Breast epithelium (tissue), 3 donors: ENCODE data around the gene TMEM161A.

Experiments
- POLR2A ChIP-seq: fragments of 450-650 bp; IDR thresholded peaks from one replicate; pipeline ENCODE4 v1.6.1; 2016; ENCODE audit warnings: antibody characterized with exemption, mild to moderate bottlenecking, moderate library complexity
- TF ChIP-seq, protein P1 (sequence below), 3 donors: fragments of 450-650 bp; IDR thresholded peaks; one replicate each; pipeline ENCODE4 v1.5.1; 2016 to 2017; ENCODE audit warnings: antibody characterized with exemption in 3 of 3, mild to moderate bottlenecking in 3 of 3, moderate library complexity in 3 of 3

DNA sequence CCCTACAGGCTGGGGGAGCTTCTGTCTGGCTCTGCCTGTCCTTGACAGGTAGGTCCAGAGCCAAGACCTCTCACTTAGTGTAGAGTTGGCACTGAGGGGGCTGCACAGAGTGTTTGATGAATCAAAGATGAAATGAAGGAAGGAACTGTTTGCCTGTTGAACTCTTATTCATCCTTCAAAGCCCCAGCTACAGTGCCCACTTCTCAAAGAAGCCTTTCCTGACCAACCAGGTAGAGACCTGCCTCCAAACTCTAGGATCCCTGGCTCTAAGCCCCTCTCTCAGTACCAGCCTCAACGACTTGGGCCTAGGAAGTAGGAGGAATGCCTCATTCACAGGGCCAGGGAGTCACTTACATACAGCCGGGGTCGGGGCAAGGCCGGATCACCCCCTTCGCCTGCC is 9.1 kb upstream of the TMEM161A start:
- TF ChIP-seq, protein P1, sequence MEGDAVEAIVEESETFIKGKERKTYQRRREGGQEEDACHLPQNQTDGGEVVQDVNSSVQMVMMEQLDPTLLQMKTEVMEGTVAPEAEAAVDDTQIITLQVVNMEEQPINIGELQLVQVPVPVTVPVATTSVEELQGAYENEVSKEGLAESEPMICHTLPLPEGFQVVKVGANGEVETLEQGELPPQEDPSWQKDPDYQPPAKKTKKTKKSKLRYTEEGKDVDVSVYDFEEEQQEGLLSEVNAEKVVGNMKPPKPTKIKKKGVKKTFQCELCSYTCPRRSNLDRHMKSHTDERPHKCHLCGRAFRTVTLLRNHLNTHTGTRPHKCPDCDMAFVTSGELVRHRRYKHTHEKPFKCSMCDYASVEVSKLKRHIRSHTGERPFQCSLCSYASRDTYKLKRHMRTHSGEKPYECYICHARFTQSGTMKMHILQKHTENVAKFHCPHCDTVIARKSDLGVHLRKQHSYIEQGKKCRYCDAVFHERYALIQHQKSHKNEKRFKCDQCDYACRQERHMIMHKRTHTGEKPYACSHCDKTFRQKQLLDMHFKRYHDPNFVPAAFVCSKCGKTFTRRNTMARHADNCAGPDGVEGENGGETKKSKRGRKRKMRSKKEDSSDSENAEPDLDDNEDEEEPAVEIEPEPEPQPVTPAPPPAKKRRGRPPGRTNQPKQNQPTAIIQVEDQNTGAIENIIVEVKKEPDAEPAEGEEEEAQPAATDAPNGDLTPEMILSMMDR (IDR thresholded peaks at IDR 0.05) = no peak
- no peak for TF ChIP-seq POLR2A
